ENCODE data around the gene ACTR6.
A peak's percentile ranks its signal among the peaks of the same experiment; 100 is the strongest.
"Not testable (repeated sequence)": the region's sequence is repeated elsewhere in the genome, so short reads cannot be mapped to it uniquely, and the experiment has no call there.

The ACTR6 gene

GRCh38 chr12:100222173-100222572 is 21.6 kb downstream of the ACTR6 start:
- DNase-seq: not testable (repeated sequence)

DNA sequence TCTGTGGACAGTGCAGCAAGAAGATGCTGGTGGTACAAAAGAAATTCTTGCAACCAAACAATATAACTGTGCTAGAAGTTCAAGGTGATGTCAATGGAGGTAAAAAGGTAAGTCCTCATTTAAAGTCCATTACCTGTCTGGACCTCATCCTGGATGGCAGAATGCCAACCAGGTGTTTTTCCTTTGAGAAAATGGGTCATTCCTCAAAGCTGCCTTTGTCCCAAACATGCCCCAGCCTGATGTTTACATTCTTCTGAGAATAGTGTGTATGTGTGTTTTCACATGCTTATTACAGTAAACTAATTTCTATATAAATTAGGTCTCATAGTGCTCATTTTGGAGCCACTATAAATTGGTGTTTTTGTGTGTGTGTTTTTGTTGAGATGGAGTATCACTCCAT is 24.9 kb downstream of the ACTR6 start:
- DNase-seq: no peak

DNA sequence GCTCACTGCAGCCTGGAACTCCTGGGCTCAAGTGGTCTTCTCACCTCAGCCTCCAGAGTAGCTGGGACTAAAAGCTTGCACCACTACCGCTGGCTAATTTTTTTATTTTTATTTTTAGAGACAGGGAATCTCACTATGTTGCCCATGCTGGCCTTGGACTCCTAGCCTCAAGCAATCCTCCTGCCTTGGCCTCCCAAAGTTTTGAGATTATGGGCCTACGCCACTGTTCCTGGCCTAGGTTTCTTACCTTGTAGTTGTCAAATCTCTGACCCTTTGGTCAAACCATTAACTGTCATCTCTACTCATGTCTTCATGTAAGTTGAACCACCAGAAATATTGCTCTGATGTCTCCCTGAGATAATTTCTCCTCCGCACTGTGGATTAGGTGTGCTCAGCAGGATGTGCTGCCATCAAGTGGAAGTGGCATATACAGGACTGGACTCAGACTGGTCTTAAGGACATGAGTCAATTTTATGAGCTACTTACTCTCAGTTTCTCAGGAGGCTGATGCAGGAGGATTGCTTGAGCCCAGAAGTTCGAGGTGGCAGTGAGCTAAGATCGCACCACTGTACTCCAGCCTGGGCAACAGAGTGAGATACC is 28.5 kb downstream of the ACTR6 start:
- DNase-seq: no peak

- no peak for DNase-seq
Observed at GRCh38 chr12:100229876-100230275, 29.3 kb downstream of the ACTR6 start.

GRCh38 chr12:100231873-100232272 is 31.3 kb downstream of the ACTR6 start:
- DNase-seq: not testable (repeated sequence)

- DNase-seq: no peak
Observed at GRCh38 chr12:100234166-100234565, 33.6 kb downstream of the ACTR6 start.

DNA sequence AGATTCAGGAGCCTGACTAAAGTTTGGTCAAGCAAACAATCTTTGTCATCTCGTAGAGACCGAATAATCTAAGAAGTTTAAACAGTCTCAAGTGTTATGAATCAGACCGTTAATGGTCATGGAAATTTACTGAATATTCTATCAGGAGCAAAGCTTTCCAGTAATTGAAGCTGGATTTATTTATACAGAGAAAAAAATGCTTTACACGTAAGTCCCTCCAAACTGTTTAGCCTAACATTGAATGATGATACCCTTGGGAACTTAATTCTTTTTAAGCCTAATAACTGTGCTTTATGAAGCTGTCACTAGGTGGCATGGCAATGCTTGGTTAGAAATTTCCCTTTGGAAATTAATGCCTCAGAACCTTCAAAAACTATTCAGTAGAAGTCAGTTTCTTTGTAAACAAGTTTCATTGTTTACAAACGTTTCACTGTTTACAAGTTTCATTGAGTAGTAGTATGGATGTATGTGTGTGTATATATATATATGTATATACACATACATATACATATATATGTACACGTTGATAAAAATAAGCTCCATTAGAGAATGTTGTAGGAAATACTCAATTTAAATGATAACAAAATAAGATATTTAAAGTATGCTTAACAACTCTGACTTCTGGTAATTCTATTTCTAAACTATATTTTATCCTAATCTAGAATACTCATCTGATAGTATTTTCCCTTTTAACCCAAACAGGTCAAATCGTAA is 34.1 kb downstream of the ACTR6 start:
- no peak for DNase-seq

GRCh38 chr12:100238801-100239200 is 38.2 kb downstream of the ACTR6 start:
- no peak for DNase-seq

GRCh38 chr12:100239589-100239988 is 39.0 kb downstream of the ACTR6 start:
- no peak for DNase-seq

DNA sequence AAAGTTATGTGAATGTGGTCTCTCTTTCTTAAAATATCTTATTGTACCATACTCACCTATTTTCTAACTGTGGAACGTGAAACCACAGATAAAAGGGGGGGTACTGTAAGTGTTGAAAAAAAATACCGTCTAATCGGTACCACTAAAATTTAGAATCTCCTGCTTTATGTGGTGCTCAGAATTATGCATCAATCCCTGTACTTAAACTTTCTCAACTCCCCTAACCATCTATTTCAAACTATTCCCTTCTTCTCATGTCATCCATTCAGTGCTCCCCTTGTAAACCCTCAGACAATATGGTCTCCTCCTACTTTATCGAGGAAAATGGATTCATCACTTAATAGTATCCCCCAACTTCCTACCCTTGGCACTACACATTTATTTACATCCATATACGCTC is 42.5 kb downstream of the ACTR6 start:
- no peak for DNase-seq

DNA sequence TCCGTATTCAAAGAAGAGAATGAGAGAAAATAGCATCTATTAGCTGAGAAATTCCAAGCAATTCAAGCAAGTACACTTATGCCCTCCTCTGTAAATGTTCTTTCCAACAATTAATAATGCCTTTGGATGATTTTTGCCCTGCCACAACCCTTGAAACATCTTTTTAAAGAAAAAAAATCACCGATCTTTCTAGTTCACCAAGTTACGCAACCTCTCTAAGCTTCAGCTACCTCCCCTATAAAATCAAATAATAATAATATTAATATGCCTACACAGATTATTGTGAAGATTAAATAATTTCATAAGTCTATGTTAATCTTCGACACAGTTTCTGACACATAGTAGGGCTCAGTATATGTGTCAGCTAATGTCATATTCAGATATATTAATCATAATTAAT is 47.1 kb downstream of the ACTR6 start:
- DNase-seq: no peak

DNA sequence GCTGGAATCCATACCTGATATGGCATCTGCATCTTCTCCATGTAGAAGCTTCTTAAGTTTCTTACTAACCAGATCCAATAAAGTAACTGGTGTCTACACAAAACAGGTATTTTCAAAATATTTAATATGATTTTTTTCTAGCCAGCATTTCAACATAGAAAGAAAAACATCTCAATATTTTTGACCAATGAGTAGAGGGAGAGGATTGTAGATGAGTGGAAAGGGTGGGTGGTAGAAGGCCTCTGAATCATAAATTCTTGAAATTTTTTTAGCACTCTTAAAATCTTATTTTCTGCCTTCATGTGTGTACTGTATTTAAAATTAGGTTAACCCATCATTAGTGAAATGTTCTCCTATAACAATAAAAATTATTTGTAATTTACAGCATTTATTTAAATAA is 48.3 kb downstream of the ACTR6 start:
- DNase-seq: no peak

- no peak for DNase-seq
Observed at GRCh38 chr12:100249941-100250340, 49.3 kb downstream of the ACTR6 start.

GRCh38 chr12:100251917-100252316 is 51.3 kb downstream of the ACTR6 start:
- no peak for DNase-seq

- no peak for DNase-seq
Observed at GRCh38 chr12:100253437-100253836, 52.8 kb downstream of the ACTR6 start.

GRCh38 chr12:100254876-100255275 is 54.3 kb downstream of the ACTR6 start:
- DNase-seq: no peak

DNA sequence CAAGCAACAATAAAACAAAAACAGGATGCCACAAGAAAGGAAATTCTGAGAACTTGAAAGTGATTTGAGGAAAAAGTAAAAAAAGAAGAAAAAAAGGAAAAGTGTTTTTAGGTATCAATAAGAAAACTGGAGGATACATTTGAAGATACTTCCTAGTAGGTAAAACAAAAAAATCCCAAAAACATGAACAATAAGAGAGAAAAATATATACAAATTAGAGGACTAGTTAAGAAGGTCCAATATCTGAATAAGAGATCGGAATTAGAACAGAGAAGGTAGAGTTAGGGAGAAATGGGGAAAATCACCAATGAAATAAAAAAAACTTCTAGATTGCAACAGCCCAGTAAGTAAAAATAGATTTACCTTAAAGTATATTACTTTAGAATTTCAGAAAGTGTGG is 57.5 kb downstream of the ACTR6 start:
- no peak for DNase-seq

DNA sequence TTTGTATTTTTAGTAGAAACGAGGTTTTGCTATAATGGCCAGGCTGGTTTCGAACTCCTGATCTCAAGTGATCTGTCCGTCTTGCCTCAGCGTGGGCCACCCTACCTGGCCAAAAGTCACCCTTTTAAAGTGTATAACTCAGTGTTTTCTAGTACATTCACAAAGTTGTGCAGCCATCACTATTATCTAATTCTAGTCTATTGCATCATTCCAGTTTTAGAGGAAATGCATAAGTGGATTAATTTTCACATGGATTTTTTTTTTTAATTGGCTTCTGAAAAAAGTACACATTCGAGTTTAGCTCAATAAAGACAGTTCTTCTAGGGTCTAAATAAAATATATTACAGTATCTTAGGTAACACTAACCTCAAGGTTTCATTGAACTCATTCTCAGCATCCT is 62.5 kb downstream of the ACTR6 start:
- no peak for DNase-seq

DNA sequence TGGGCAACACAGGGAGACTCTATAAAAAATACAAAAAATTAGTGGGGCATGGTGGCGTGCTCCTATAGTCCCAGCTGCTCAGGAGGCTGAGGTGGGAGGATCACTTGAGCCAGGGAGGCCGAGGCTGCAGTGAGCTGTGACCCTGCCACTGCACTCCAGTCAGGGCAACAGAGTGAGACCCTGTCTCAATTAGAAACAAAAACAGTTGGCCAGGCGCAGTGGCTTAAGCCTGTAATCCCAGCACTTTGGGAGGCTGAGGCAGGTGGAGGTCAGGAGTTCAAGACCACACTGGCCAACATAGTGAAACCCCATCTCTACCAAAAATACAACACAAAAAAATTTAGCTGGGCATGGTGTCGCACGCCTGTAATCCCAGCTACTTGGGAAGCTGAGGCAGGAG is 64.5 kb downstream of the ACTR6 start:
- not testable (repeated sequence) for DNase-seq

GRCh38 chr12:100265732-100266584 is 65.3 kb downstream of the ACTR6 start:
- DNase-seq: no peak

DNA sequence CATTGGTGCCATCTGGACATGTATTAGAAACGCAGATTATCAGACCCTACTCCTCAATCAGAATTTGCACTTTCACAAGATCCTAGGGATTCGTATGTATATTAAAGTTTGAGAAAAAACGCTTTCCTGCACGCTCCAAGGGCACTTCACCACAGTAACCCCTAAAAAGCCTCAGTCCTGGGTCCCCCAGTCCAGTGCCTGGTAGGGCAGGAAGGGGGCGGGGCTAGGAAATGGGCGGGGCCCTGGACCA is 65.9 kb downstream of the ACTR6 start:
- DNase-seq: no peak

GRCh38 chr12:100266835-100267602 is 66.4 kb downstream of the ACTR6 start, which contains the start of the genes DEPDC4 and SCYL2:
Gene DEPDC4, minus strand, starts transcription at chr12:100267079. Its CDS starts 3 bp downstream, at chr12:100267076.
Gene SCYL2, plus strand, starts transcription at chr12:100267177. Its CDS starts 15,794 bp downstream, at chr12:100282971.
- DNase-seq: peak; percentile 88

DNA sequence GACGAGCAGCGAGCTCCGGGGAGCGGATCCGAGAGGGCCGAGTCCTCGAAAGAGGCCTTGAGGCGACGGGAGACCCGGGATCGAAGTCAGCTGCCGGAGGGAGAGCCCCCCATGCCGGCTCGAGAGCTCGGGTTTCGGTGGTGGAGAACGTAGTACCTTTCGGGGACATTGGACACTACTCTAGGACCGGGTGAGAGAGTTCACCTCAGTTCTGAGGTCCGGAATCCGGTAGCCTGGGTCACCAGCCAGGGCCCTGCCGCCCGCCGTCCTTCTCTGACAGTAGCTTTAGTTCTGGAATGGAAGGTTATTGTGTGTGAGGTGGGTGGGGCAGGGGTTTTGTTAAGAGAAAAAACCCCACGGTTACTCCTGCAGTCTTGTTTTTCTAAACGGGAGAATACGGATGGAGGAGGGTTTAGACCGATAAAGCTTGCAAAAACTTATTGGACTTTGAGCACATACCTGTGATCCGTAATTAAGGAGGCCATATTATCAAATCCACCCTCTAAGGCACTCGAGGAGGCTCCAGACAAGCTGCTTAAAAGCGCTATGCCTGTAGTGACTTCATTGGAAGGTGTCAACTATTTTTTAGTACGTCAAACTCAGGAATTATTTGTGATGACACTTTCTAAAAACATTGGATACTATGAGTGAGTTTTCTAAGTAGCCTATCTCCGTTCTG is 67.1 kb downstream of the ACTR6 start:
- DNase-seq: no peak
